Measurements from ENCODE around the gene FUNDC2. TPM values are rescaled to one million over a fixed set of nuclear protein-coding genes. Genes with fewer than 3 reads are reported as not detected.

Gene FUNDC2
- polyA plus RNA-seq, 3 donors, result 42.7 to 166 (median 148) TPM

DNA sequence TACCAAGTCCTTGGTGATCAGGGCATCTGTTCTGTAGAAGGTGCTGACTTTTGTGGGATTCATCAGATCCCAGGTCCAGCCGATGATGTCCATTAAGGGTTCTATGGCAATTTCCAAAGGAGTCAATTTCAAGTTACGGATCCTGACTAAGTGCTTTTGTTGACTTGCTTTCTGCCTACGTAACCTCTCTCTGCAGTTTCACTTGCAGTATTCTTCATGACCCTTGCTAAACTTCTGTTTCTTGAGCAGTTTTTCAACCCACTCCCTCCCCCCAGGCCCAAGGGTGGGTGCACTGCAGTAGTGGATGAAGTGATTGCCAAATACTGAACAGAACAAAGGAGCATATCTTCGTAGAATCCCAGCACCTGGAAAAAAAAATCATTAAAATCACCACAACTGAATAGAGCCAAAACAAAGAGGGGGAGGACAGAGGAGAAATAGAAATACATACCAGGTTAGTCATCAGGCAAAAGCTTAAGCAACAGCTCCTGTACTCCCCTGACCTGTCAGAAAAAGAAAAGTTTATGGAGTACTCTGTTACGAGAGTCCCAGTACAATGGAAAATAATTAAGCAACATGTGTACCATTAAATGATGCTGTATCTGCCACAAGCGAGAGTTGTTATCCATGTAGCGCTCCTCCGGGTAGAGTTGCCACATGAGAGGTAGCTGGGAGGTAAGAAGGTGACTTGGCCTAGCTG lies 38.5 kb downstream of the FUNDC2 start:
- Histone ChIP-seq H2AFZ (ENCODE audit: insufficient read depth, low read depth, low read length, poor library complexity, severe bottlenecking) (no peak overlapping the region), H3K4me2 (replicated peaks; ENCODE audit: extremely low read depth, low read length, poor library complexity, severe bottlenecking) (no peak overlapping the region), H3K4me1 (ENCODE audit: control insufficient read depth in 1 of 2, insufficient read depth in 2 of 2, low read length in 2 of 2) (peaks cover 6 to 12% of the 10 kb centered on the region in 2 donors), H3K27ac (ENCODE audit: low read depth in 1 of 2, low read length in 2 of 2) (no peak overlapping the region), H3K79me2 (ENCODE audit: insufficient read depth, low read length) (peaks cover 8% of the 10 kb centered on the region), H3K9me3 (replicated peaks in 1 of 2; ENCODE audit: control insufficient read depth in 1 of 2, insufficient read depth in 1 of 2, low read length in 2 of 2) (no peaks in the 10 kb centered on the region), H3K4me3 (replicated peaks in 1 of 3; ENCODE audit: low read depth in 2 of 3, low read length in 3 of 3) (no peak overlapping the region), H3K27me3 (ENCODE audit: control insufficient read depth in 2 of 2, insufficient read depth in 2 of 2, low read length in 2 of 2) (no peaks in the 10 kb centered on the region), H3K9ac (ENCODE audit: insufficient read depth, low read length, poor library complexity, severe bottlenecking) (no peak overlapping the region), H4K20me1 (ENCODE audit: insufficient read depth, low read length) (no peaks in the 10 kb centered on the region), H3K36me3 (replicated peaks in 1 of 2; ENCODE audit: control insufficient read depth in 1 of 2, insufficient read depth in 2 of 2, low read length in 2 of 2) (peaks cover 7 to 27% of the 10 kb centered on the region in 2 donors)
- Mint-ChIP-seq H3K4me1 (peaks cover 13% of the 10 kb centered on the region), H3K4me3 (no peak overlapping the region), H3K27me3 (ENCODE audit: low read depth in 3 of 3) (peaks cover 0 to 3% (median 0%) of the 10 kb centered on the region in 3 donors), H3K27ac (peak overlapping the region in 1 of 7 donors; percentile 15), H3K9me3 (no peaks in the 10 kb centered on the region), H3K36me3 (peaks cover 6 to 7% of the 10 kb centered on the region in 2 donors)
- no peak for DNase-seq
- TF ChIP-seq, protein P1, sequence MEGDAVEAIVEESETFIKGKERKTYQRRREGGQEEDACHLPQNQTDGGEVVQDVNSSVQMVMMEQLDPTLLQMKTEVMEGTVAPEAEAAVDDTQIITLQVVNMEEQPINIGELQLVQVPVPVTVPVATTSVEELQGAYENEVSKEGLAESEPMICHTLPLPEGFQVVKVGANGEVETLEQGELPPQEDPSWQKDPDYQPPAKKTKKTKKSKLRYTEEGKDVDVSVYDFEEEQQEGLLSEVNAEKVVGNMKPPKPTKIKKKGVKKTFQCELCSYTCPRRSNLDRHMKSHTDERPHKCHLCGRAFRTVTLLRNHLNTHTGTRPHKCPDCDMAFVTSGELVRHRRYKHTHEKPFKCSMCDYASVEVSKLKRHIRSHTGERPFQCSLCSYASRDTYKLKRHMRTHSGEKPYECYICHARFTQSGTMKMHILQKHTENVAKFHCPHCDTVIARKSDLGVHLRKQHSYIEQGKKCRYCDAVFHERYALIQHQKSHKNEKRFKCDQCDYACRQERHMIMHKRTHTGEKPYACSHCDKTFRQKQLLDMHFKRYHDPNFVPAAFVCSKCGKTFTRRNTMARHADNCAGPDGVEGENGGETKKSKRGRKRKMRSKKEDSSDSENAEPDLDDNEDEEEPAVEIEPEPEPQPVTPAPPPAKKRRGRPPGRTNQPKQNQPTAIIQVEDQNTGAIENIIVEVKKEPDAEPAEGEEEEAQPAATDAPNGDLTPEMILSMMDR (IDR thresholded peaks at IDR 0.05), result no peak
- intact Hi-C loops (cut with micrococcal nuclease), result no loop called here
- 94% methylated on average over 3 of the region's 8 CpGs for WGBS (ENCODE audit: insufficient coverage)

DNA sequence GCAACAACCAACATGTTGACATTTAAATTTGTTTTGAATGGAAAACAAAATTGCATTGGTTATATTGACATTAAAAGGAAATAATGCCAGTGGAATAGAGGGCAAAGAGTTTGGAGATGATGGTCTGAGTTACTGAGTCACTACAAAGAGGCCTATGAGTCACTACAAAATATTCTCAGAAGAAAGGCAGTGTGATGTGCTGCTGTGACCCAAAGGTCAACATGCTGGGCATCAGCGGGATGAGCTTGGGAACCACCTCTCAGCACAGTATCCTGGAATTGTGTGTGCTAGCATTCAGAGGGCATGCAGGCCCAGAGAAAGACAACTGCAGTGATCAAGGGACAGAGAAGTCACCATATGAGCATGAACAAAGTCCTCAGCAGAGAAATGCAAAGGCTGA lies 41.5 kb downstream of the FUNDC2 start:
- TF ChIP-seq, protein P1 (IDR thresholded peaks at IDR 0.05), result no peak
- Histone ChIP-seq H2AFZ (ENCODE audit: insufficient read depth, low read depth, low read length, poor library complexity, severe bottlenecking) (no peak overlapping the region), H3K9me3 (replicated peaks in 1 of 2; ENCODE audit: control insufficient read depth in 1 of 2, insufficient read depth in 1 of 2, low read length in 2 of 2) (no peaks in the 10 kb centered on the region), H3K4me3 (replicated peaks in 1 of 3; ENCODE audit: low read depth in 2 of 3, low read length in 3 of 3) (no peak overlapping the region), H3K27me3 (ENCODE audit: control insufficient read depth in 2 of 2, insufficient read depth in 2 of 2, low read length in 2 of 2) (no peaks in the 10 kb centered on the region), H3K4me1 (ENCODE audit: control insufficient read depth in 1 of 2, insufficient read depth in 2 of 2, low read length in 2 of 2) (peaks cover 16 to 20% of the 10 kb centered on the region in 2 donors), H3K36me3 (replicated peaks in 1 of 2; ENCODE audit: control insufficient read depth in 1 of 2, insufficient read depth in 2 of 2, low read length in 2 of 2) (peaks cover 3 to 10% of the 10 kb centered on the region in 2 donors), H3K27ac (ENCODE audit: low read depth in 1 of 2, low read length in 2 of 2) (no peak overlapping the region), H4K20me1 (ENCODE audit: insufficient read depth, low read length) (no peaks in the 10 kb centered on the region), H3K4me2 (replicated peaks; ENCODE audit: extremely low read depth, low read length, poor library complexity, severe bottlenecking) (no peak overlapping the region), H3K79me2 (ENCODE audit: insufficient read depth, low read length) (peaks cover 24% of the 10 kb centered on the region), H3K9ac (ENCODE audit: insufficient read depth, low read length, poor library complexity, severe bottlenecking) (no peak overlapping the region)
- Mint-ChIP-seq H3K9me3 (peaks cover 0 to 8% (median 0%) of the 10 kb centered on the region in 7 donors), H3K4me3 (no peak overlapping the region), H3K4me1 (peaks cover 25% of the 10 kb centered on the region), H3K36me3 (peaks cover 0 to 7% of the 10 kb centered on the region in 2 donors), H3K27me3 (ENCODE audit: low read depth in 3 of 3) (peaks cover 0 to 3% (median 0%) of the 10 kb centered on the region in 3 donors), H3K27ac (no peak overlapping the region)
- DNase-seq, result peak in 2 of 3 donors; percentile 2 to 33
- WGBS (ENCODE audit: insufficient coverage), result no CpG with 5 or more reads among the region's 1 CpG
- intact Hi-C loops (cut with micrococcal nuclease), result no loop called here

Measured in CD14-positive monocyte (primary cell).